Measurements from ENCODE around the gene EXOC1. TPM values are rescaled to one million over a fixed set of nuclear protein-coding genes. Genes with fewer than 3 reads are reported as not detected.
A peak's percentile ranks its signal among the peaks of the same experiment; 100 is the strongest.
"Not testable (repeated sequence)": the region's sequence is repeated elsewhere in the genome, so short reads cannot be mapped to it uniquely, and the experiment has no call there.

Gene EXOC1, protein sequence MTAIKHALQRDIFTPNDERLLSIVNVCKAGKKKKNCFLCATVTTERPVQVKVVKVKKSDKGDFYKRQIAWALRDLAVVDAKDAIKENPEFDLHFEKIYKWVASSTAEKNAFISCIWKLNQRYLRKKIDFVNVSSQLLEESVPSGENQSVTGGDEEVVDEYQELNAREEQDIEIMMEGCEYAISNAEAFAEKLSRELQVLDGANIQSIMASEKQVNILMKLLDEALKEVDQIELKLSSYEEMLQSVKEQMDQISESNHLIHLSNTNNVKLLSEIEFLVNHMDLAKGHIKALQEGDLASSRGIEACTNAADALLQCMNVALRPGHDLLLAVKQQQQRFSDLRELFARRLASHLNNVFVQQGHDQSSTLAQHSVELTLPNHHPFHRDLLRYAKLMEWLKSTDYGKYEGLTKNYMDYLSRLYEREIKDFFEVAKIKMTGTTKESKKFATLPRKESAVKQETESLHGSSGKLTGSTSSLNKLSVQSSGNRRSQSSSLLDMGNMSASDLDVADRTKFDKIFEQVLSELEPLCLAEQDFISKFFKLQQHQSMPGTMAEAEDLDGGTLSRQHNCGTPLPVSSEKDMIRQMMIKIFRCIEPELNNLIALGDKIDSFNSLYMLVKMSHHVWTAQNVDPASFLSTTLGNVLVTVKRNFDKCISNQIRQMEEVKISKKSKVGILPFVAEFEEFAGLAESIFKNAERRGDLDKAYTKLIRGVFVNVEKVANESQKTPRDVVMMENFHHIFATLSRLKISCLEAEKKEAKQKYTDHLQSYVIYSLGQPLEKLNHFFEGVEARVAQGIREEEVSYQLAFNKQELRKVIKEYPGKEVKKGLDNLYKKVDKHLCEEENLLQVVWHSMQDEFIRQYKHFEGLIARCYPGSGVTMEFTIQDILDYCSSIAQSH
- total RNA-seq (2014; rRNA removed; shearing (Covaris generic)): 42.3 and 48.2 TPM in 2 replicates
- polyA plus RNA-seq (2015; cell fraction: cytosol; rRNA removed): 34.0 and 40.5 TPM in 2 replicates
- polyA plus RNA-seq (2015; cell fraction: nucleus; rRNA removed): 118 and 132 TPM in 2 replicates

DNA sequence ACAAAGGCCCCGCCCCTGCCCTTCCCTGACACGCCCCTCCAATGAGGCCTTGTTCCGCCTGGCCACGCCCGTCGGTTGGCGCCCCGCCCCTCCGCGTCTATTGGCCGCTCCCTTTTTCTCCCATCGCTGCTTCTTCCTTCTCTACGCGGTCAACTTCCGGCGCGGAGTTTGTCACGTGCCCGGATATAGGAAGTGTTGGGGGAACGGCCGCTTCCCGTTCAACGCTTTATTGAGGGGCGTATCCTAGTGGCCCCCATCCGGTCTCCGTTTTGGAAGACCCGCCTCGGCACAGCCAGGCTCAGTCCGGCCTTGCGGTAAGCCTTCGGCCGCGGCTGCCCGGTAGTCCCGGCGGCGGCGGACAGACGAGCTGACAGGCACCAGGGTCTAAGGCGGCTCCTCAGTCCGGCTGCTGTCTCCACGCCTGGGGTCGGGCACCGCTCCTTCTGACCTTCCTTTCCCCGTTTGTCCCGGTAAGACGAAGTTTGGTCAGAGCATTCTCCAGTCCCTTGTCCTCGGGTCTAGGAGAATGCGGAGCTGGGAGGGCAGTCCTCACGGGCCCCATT is at the start of gene EXOC1:
Gene EXOC1 (plus strand): TSS at position 165 of the 563 bp plus-strand sequence. CDS start 4,676 bp downstream, outside the sequence.
- DNase-seq (ENCODE audit: low read depth): peak; percentile 97

DNA sequence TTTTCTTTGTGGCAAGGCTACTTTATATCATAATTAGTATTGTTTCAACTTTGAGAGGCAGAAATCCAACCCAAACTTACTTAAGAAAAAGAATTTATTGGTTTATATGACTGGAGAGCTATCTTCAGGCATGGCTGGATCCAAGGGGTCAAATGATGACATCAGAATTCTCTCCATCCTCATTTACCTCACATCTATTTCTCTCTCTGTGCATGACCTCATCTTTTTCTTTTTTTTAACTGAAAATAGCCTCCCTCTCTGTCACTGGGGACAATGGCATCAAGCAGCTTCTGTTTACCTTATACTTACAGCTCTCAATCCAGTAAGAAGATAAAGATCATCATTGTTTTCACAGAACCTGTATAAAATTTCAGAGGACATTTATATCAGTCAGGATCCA is 45.9 kb upstream of the EXOC1 start:
- DNase-seq (ENCODE audit: low read depth): no peak

DNA sequence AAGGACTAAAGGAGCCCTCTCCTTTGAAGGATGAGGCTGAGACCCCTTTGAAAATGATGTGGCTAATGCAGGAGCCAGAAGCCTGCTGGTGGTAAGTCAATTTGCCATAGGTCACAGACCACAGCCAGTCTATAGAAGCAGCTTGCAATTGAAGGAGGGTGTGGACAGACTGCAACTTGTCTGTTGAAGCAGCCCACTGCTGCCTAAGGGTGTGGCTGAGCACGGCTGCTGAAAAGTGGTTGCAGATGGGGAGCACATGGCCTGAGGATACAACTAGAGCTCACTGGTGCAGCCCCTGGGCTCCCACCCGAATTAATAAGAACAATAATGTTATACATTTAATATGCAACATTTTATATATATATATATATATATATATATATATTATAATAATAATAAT is 45.3 kb upstream of the EXOC1 start:
- no peak for DNase-seq (ENCODE audit: low read depth)

DNA sequence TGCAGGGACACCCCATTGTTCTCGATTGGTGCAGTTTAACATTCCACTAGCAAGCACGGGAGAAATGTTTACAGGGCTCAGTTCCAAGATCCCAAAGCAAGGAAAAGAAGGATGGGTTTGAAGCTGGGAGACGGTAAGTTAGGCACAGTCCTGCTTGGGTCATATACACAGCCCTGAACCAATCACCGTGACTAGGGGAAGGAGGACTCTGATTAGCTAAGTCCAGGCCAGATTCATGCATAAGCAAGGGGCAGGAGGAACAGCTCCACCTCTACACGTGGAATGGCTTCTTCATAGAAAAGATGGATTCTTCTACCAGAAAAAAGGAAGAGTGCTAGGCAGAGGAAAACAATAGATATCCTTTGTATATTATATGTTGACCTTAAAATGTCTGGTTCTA is 44.8 kb upstream of the EXOC1 start:
- no peak for DNase-seq (ENCODE audit: low read depth)

DNA sequence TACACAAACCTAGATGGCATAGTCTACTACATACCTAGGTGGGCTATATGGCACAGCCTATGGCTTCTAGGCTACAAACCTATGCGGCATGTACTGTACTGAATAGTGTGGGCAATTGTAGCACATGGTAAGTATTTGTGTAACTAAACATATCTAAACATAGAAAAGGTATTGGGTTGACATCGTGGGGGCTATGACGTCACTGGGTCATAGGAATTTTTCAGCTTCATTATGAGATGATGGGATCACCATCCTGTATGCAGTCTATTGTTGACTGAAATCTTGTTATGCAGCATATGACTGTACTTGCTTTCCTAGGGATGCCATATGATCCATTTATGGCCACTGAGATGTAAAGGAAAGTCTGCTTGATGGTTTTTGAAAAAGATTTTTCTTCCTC is 35.8 kb upstream of the EXOC1 start:
- no peak for DNase-seq (ENCODE audit: low read depth)

DNA sequence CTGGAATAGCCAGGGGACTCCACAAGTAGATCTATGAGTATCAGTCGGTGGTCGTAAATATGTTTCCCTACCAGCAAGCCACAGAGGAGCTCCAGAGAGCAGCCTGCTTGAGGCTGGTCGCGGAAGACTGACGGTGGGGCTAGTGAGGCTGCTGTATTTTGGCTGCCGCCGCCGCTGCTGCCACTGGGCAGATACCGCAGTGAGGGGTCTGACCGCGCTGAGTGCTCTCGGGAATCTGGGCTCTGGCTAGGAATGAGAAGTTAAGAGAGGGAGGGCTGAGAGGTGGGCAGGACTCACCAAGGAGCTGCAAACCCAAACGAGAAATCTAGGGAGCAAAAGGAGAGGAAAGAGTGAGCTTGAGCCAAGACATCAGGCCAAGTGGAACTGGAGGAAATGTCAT is 33.8 kb upstream of the EXOC1 start, which contains the start of gene EXOC1L:
Gene EXOC1L (plus strand): TSS at position 157 of the 400 bp plus-strand sequence. CDS start 237 bp downstream, at position 394.
- no peak for DNase-seq (ENCODE audit: low read depth)

DNA sequence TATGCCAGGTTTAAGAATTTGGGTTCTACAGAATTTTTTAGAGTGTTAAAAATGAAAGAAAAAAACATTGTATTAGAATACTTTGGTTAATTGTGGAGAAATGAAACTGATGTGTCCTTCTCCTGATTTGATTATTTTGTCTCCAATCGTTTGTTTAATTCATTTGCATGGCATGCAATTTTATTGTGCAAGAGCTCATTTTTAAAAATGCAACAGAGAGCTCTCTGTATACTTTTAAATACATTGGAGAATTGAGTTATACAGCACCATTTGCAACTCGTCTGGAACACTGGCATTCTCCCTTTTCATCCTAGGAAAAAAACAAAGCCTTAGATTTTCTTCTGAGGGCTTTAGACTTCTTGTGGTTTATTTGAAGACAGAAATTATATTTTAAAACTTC is 33.2 kb upstream of the EXOC1 start:
- DNase-seq (ENCODE audit: low read depth): no peak

DNA sequence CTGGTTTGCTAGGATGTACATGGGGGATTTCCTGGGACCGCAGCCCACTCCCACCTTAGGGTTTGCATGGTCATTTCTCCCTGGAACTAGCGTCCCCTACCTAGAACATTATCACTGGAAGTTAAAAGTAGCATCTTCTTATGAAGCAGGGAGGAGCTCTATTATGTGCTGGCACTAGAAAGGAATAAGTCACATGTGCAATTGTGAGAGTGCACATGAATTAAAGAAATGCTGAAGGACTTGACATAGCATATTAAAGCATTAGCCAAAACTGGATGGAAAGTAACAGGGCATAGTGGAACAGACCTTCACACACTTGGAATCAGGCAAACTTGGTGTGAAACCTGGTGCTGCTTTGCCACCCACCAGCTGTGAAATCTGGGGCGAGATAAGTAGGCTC is 31.1 kb upstream of the EXOC1 start:
- DNase-seq (ENCODE audit: low read depth): no peak

DNA sequence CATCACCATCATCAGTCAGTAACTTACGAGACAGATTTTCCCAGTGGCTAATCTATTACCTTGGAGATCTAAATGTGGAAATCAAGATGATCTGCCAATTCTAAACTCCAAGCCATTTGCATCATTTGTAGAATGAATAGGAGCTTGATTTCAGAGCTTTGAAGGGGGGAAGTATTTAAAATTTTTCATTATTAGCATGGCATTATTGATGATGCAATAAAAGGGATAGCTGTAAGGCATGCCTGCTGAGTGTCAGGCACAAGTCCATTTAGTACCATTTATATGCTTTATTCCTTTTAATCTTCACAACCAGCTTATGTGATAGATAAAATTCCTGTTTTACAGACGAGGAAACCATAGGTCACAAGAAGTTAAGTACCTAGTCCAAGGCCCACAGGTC is 28.6 kb upstream of the EXOC1 start:
- DNase-seq (ENCODE audit: low read depth): no peak

DNA sequence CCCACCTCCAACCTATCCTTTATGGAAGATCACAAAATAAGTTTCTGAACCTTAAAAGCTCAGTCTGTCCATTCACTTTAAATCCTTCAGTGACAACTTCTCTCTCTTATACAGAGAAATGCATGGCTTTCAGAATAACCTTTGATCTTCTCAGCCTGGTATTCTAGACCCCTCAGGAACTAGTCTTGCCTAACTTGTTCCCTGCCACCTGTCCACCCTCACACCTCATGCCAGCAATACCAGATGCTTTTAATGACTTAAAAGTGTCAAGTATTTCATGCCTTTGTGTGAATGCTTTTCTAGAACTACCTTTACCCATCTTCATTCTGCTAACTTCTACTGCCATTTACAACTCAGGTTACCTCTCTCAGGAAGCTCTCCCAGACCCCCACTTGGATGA is 26.5 kb upstream of the EXOC1 start:
- no peak for DNase-seq (ENCODE audit: low read depth)

DNA sequence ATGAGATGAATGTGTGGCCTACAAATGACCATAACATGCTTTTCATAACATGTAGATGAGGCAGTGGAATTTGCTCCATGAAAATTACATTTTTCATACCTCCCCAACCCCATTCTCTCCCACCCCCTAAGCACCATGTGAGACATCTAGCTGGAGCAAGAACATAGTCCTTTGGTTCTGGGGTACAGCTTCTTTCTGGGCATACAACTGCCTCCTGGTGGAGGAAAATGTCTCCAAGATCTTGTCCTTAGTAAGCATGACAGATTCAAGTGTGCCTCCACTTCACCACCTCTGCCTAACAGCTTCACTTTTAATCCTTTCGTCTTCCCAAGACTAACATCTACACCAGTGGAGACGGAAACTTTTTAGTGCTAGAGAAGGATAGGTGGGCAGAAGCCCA is 25.9 kb upstream of the EXOC1 start:
- DNase-seq (ENCODE audit: low read depth): no peak

DNA sequence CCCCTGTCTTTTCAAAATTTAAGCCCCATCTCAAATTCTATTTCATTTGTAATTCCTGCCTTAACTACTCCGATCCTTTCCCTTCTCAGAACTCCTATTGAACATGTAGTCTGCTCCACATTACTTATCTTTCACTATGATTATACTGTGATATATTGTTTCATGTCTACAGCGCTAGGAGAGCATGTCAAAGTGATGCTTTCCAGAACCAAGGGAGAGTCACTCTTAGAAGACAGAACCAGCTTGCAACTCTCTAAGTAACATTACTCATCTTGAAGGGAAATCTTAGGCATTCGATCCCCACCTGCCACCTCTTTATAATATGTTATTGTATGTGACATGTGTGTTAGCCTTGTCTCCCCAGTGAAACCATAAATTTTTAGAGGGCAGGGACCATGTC is 23.4 kb upstream of the EXOC1 start:
- no peak for DNase-seq (ENCODE audit: low read depth)

DNA sequence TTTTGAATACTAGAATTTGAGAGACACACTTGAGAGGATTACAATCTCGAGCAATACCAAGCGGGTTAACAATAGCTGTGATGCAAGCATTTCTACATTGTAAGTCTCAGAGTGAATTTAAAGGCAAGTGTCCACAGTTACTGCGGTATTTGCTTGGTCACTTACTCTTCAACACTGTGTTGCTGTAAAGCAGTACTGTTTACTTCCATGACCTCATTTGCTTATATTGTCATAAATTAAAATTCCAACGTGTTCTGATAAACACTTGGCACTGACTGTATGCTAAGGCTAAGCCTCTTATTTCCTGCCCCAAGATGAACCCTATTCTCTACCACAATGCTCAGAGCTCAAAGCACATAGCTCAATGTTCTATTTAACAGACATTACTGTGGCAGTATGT is 22.7 kb upstream of the EXOC1 start:
- DNase-seq (ENCODE audit: low read depth): no peak

DNA sequence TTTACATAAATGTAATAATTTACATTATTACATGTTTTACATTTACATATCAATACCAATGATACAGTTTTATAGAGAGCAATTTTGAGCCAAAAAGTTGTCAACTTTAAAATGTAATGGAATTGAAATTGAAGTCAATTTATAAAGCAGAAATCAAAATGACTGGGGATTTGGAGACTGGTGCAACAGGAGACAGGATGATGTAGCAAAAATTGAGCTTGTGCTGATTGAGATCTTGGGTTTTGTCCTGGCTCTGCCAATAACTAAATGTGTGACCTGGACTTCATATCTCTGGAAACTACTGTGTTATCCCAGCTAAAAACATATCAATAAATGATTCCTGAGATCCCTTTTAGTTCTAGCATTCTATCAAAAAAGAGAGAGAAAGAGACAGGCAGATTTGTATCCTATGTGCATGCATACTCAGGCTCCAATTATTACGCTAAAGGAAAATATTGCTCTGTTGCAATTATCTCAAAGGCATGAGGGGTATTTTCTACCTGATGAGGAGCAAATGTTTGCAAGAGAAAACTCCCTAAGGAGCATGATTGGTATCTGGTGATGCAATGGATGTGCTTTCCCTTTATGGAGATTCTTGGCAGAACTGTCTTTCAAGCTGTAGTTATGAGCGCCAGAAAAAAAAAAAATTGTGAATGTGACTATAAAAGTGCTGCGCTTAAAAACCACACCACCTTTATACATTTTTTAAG is 19.2 kb upstream of the EXOC1 start:
- DNase-seq (ENCODE audit: low read depth): no peak

DNA sequence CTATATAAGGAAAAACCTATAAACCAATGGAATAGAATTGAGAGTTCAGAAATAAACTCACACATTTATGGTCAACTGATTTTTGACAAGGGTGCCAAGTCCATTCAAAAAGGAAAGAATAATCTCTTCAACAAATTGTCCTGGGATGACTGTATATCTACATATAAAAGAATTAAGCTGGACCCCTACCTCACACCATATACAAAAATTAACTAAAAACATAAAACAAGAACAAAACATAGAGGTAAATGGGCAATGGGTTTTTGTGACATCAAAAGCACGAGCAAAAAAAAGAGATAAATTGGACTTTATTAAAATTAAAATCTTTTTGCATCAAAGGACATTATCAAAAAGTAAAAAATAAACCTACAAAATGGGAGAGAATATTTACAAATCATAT is 15.5 kb upstream of the EXOC1 start:
- DNase-seq (ENCODE audit: low read depth): no peak

DNA sequence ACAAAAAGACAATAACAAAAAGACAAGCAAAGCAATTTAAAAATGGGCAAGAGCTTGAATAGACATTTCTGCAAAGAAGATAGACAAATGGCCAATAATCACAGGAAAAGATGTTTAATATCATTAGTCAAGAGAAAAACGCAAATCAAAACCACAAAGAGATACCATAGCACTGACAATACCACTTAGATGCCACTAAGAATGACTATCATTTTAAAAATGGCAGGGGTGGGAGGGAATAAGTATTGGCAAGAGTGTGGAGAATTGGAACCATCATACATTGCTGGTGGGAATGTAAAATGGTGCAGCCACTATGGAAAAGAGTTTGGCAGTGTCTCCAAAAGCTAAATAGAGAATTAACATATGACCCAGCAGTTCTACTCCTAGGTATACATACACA is 15.1 kb upstream of the EXOC1 start:
- peak; percentile 23 for DNase-seq (ENCODE audit: low read depth)

DNA sequence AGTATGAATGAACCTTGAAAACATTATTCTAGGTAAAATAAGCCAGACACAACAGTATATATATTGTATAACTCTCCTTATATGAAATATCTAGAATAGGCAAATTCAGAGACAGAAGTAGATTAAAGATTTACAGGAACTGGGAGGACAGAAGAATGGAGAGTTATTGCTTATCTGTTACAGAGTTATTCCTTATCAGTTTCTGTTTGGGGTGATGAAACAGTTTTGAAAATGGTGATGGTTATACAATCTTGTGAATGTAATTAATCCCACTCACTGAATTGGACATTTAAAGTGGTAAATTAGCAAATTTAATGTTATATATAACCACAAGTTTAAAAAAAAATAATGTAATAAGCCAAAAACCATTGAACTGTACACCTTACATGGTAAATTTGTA is 14.5 kb upstream of the EXOC1 start:
- no peak for DNase-seq (ENCODE audit: low read depth)

DNA sequence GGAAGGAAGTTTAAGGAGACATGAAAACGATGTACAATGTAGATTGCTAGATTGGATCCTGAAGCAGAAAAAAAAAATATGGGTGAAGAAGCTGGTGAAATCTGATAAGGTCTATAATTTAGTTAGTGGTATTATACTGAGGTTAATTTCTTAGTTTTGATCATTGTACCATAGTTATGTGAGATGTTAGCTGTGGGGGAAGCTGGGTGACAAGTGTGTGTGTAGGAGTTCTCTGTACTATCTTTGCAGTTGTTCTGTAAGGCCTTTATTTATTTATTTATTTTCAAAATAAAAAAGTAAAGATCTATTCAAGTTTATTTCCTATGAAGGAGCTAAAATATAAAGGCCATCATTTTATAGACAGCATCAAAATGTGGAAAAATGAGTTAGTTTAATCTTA is 12.5 kb upstream of the EXOC1 start:
- DNase-seq (ENCODE audit: low read depth): no peak

DNA sequence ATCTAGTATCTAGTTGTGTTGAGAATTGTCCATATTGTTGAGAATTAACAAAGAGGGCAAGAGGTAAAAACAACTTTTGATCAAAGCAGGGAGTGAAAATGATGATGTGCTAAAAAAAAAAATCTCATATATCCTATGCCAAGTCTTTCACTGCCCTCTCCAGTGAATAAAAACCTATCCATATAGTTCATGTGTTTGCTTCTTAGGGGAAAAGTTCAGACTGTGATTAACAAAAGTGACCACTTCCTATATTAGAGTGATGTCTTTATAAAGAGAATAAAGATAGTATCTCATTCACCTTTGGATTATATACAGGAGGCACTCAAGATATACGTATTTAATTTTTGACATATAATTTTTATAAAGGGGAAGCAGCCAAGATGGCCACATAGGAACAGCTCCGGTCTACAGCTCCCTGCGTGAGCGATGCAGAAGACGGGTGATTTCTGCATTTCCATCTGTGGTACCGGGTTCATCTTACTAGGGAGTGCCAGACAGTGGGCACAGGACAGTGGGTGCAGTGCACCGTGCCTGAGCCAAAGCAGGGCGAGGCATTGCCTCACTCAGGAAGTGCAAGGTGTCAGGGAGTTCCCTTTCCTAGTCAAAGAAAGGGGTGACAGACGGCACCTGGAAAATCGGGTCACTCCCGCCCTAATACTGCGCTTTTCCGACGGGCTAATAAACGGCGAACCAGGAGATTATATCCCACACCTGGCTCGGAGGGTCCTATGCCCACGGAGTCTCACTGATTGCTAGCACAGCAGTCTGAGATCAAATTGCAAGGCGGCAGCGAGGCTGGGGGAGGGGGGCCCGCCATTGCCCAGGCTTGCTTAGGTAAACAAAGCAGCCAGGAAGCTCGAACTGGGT is 11.8 kb upstream of the EXOC1 start:
- DNase-seq (ENCODE audit: low read depth): not testable (repeated sequence)

DNA sequence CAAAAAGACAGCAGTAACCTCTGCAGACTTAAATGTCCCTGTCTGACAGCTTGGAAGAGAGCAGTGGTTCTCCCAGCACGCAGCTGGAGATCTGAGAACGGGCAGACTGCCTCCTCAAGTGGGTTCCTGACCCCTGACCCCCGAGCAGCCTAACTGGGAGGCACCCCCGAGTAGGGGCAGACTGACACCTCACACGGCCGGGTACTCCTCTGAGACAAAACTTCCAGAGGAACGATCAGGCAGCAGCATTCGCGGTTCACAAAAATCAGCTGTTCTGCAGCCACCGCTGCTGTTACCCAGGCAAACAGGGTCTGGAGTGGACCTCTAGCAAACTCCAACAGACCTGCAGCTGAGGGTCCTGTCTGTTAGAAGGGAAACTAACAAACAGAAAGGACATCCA is 11.1 kb upstream of the EXOC1 start:
- not testable (repeated sequence) for DNase-seq (ENCODE audit: low read depth)
